ENCODE results near the gene IL25.
"Not testable (repeated sequence)": the region's sequence is repeated elsewhere in the genome, so short reads cannot be mapped to it uniquely, and the experiment has no call there.

Gene IL25

GRCh38 chr14:23411563-23412525, 39.2 kb downstream of the IL25 start:
- no peak for DNase-seq

GRCh38 chr14:23413681-23414080, 41.1 kb downstream of the IL25 start:
- no peak for DNase-seq

- DNase-seq = no peak
Observed at GRCh38 chr14:23414254-23414653, 41.6 kb downstream of the IL25 start.

- DNase-seq = no peak
Observed at GRCh38 chr14:23414906-23415820, 42.6 kb downstream of the IL25 start.

GRCh38 chr14:23415821-23416778, 43.5 kb downstream of the IL25 start:
- DNase-seq = no peak

GRCh38 chr14:23416801-23417200, 44.2 kb downstream of the IL25 start:
- DNase-seq = no peak

- not testable (repeated sequence) for DNase-seq
Observed at GRCh38 chr14:23417269-23417668, 44.7 kb downstream of the IL25 start.

- DNase-seq = no peak
Observed at GRCh38 chr14:23418021-23418420, 45.4 kb downstream of the IL25 start.

GRCh38 chr14:23419646-23420045, 47.0 kb downstream of the IL25 start:
- DNase-seq = not testable (repeated sequence)

GRCh38 chr14:23421594-23421993, 49.0 kb downstream of the IL25 start:
- no peak for DNase-seq

GRCh38 chr14:23423657-23424056, 51.0 kb downstream of the IL25 start:
- DNase-seq = no peak

- no peak for DNase-seq
Observed at GRCh38 chr14:23425169-23425568, 52.6 kb downstream of the IL25 start.

GRCh38 chr14:23425798-23426197, 53.2 kb downstream of the IL25 start:
- not testable (repeated sequence) for DNase-seq

Measured in NCI-H146 (cell line).